Keratinocyte (primary cell): ENCODE data around the gene PEMT. TPM values are rescaled to one million over a fixed set of nuclear protein-coding genes. Genes with fewer than 3 reads are reported as not detected.

Experiments
- DNase-seq: peaks from one replicate; pipeline ENCODE4 v3.0.0-alpha.2; 2011; ENCODE audit warnings: low read depth, missing footprints, low spot score
- FAIRE-seq: peaks from 2 replicates; lab custom pipeline; 2011; peaks lifted over from hg19 to GRCh38; lab: Jason Lieb, UNC
- H2AFZ ChIP-seq: 2 replicates; pipeline ENCODE4 v1.6.0; 2012; ENCODE audit warnings: low read length, control low read depth, inconsistent platforms; ENCODE audit not compliant: control insufficient read depth
- H3K27ac ChIP-seq: 2 replicates; pipeline ENCODE4 v1.5.1; 2011; ENCODE audit warnings: low read length; ENCODE audit not compliant: control insufficient read depth, insufficient read depth
- H3K27me3 ChIP-seq: 3 replicates; pipeline ENCODE4 v1.6.0; 2011; ENCODE audit warnings: low read length; ENCODE audit not compliant: control insufficient read depth, insufficient read depth; ENCODE audit errors: extremely low read depth
- H3K36me3 ChIP-seq, 2 experiments: 2 replicates in 1 of 2; 3 replicates in 1 of 2; pipeline ENCODE4 v1.5.1; 2011; ENCODE audit warnings: low read length in 2 of 2, mild to moderate bottlenecking in 1 of 2; ENCODE audit not compliant: control insufficient read depth in 2 of 2, insufficient read depth in 2 of 2; ENCODE audit errors: extremely low read depth in 1 of 2
- H3K4me1 ChIP-seq: 3 replicates; pipeline ENCODE4 v1.5.1; 2011; ENCODE audit warnings: low read length; ENCODE audit not compliant: control insufficient read depth, insufficient read depth; ENCODE audit errors: extremely low read depth
- H3K4me2 ChIP-seq: 3 replicates; pipeline ENCODE4 v1.6.0; 2011; ENCODE audit warnings: low read depth, low read length; ENCODE audit not compliant: control insufficient read depth, insufficient read depth; ENCODE audit errors: extremely low read depth
- H3K4me3 ChIP-seq, 3 experiments: fragments of 200-600 bp in 1 of 3; sonication (generic) in 1 of 3; 2 replicates in 2 of 3; 3 replicates in 1 of 3; pipeline ENCODE4 v1.5.1; 2011 to 2016; ENCODE audit warnings: low read length in 3 of 3, mild to moderate bottlenecking in 3 of 3, control low read depth in 2 of 3, inconsistent platforms in 1 of 3, low read depth in 1 of 3, mixed read lengths in 1 of 3, mixed run types in 1 of 3, moderate library complexity in 1 of 3; ENCODE audit not compliant: control insufficient read depth in 2 of 3, insufficient read depth in 2 of 3; ENCODE audit errors: extremely low read depth in 1 of 3
- H3K79me2 ChIP-seq: 2 replicates; pipeline ENCODE4 v1.6.0; 2012; ENCODE audit warnings: low read length; ENCODE audit not compliant: control insufficient read depth, insufficient read depth
- H3K9ac ChIP-seq: 3 replicates; pipeline ENCODE4 v1.6.0; 2011; ENCODE audit warnings: low read length; ENCODE audit not compliant: control insufficient read depth, insufficient read depth; ENCODE audit errors: extremely low read depth
- H3K9me1 ChIP-seq: 3 replicates; pipeline ENCODE4 v1.6.0; 2011; ENCODE audit warnings: low read length; ENCODE audit not compliant: control insufficient read depth, insufficient read depth; ENCODE audit errors: extremely low read depth
- H3K9me3 ChIP-seq: 2 replicates; pipeline ENCODE4 v1.5.1; 2012; ENCODE audit warnings: low read depth, low read length; ENCODE audit not compliant: control insufficient read depth
- H4K20me1 ChIP-seq: 3 replicates; pipeline ENCODE4 v1.6.0; 2011; ENCODE audit warnings: low read length; ENCODE audit not compliant: control insufficient read depth, insufficient read depth; ENCODE audit errors: extremely low read depth
- EZH2 ChIP-seq: IDR thresholded peaks from one replicate; pipeline ENCODE4 v1.6.1; 2012; ENCODE audit warnings: inconsistent platforms, mild to moderate bottlenecking, low read length, moderate library complexity
- dilution Hi-C: fragments of 300-500 bp; cut with MboI; formaldehyde crosslinking; loops from one replicate; pipeline ENCODE4 v1.7.0; 2020; ENCODE audit warnings: low sequenced_read_pairs; ENCODE audit not compliant: extremely low pct_ligation_motif_present
- polyA plus RNA-seq, 5 experiments: library from polyadenylated mRNA; depleted of rRNA in 3 of 5; stranded (reverse) in 3 of 5; stranded (forward) in 1 of 5; unstranded in 1 of 5; fragments of >200 nt; gene quantifications; 1 replicate in 1 of 5; 2 replicates in 3 of 5; 3 replicates in 1 of 5; pipeline versions ENCODE4 v1.2.1 to v1.2.3, GENCODE V29; 2011 to 2012; ENCODE audit warnings: missing spikeins in 2 of 5, low read depth in 1 of 5, low replicate concordance in 1 of 5
- TF ChIP-seq, protein P1 (sequence below), 3 experiments: IDR thresholded peaks in 1 of 3; conservative IDR thresholded peaks in 1 of 3; optimal IDR thresholded peaks in 1 of 3; 2 replicates in 2 of 3; 3 replicates in 1 of 3; pipeline versions ENCODE3 to v1.5.1; 2011; ENCODE audit warnings: low read length in 3 of 3, mild to moderate bottlenecking in 3 of 3, moderate library complexity in 2 of 3, control low read depth in 1 of 3, inconsistent platforms in 1 of 3; ENCODE audit not compliant: insufficient read depth in 2 of 3; ENCODE audit errors: extremely low read depth in 1 of 3

PEMT gene
- polyA plus RNA-seq, 1 donor (not counting 4 experiments of a cell fraction or from before 2014, with no cell fraction given), result 17.7 TPM

DNA sequence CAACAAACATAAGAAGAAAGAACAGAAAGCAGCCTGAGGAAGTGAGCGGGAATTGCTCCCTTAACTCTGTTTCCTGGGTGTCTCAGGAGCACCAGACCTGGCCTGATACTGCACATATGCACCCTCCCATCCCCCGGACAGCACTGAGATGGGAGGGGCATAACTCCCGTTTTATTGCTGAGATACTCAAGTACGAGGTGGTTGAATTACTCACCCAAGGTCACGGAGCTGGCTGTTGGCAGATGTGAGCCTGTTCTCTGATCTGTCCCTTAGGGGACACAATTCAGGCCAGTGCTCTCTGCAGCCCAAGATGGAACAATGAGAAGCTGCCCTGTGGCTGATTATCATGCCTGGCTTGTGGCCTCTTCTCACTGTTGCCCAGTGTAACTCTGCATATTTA is 123.8 kb downstream of the PEMT start:
- H3K79me2 ChIP-seq, result no peaks in the 10 kb centered on the region
- no peak overlapping the region for H3K27ac ChIP-seq
- no peaks in the 10 kb centered on the region for H3K4me1 ChIP-seq
- no peaks in the 10 kb centered on the region for H4K20me1 ChIP-seq
- H3K4me2 ChIP-seq, result no peak overlapping the region
- dilution Hi-C loops, result no loop called here
- no peak overlapping the region for H3K4me3 ChIP-seq
- DNase-seq (no peak), FAIRE-seq (no peak)
- H3K9me1 ChIP-seq, result no peaks in the 10 kb centered on the region
- TF ChIP-seq, protein P1, sequence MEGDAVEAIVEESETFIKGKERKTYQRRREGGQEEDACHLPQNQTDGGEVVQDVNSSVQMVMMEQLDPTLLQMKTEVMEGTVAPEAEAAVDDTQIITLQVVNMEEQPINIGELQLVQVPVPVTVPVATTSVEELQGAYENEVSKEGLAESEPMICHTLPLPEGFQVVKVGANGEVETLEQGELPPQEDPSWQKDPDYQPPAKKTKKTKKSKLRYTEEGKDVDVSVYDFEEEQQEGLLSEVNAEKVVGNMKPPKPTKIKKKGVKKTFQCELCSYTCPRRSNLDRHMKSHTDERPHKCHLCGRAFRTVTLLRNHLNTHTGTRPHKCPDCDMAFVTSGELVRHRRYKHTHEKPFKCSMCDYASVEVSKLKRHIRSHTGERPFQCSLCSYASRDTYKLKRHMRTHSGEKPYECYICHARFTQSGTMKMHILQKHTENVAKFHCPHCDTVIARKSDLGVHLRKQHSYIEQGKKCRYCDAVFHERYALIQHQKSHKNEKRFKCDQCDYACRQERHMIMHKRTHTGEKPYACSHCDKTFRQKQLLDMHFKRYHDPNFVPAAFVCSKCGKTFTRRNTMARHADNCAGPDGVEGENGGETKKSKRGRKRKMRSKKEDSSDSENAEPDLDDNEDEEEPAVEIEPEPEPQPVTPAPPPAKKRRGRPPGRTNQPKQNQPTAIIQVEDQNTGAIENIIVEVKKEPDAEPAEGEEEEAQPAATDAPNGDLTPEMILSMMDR (optimal IDR thresholded peaks at IDR 0.05 in 1 of 3, IDR thresholded peaks at IDR 0.05 in 1 of 3, conservative IDR thresholded peaks at IDR 0.05 in 1 of 3; ENCODE audit: extremely low read depth in 1 of 3, insufficient read depth in 2 of 3, low read length in 3 of 3), result no peak
- TF ChIP-seq EZH2, result no peak
- H3K36me3 ChIP-seq, result no peaks in the 10 kb centered on the region
- H3K27me3 ChIP-seq, result peaks cover 36% of the 10 kb centered on the region
- H3K9me3 ChIP-seq, result no peaks in the 10 kb centered on the region
- no peak overlapping the region for H2AFZ ChIP-seq
- H3K9ac ChIP-seq, result no peak overlapping the region

DNA sequence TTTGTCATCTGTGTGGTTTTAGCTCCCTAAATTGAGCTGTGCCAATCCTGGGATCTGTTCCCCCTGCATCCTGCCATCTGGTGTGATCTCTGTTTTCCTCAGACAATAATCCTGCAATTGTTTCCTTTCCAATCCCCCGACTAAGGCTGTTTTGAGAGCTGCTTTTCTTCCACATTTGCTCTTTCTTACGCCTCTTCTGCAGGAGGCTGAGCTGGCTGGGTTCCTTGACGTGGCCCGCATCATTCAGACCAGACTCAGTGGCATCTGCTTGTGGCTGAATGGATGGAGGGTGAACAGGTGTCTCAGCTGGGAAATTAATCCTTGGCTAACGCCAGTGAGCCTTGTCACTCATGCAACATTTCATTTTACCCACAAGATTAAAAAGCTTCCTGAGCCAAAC is 124.5 kb downstream of the PEMT start:
- Histone ChIP-seq H3K4me2 (no peak overlapping the region), H3K9ac (no peak overlapping the region), H3K27ac (no peak overlapping the region), H3K4me3 (no peak overlapping the region), H3K4me1 (no peaks in the 10 kb centered on the region), H3K79me2 (no peaks in the 10 kb centered on the region), H3K9me1 (no peaks in the 10 kb centered on the region), H3K36me3 (no peaks in the 10 kb centered on the region), H3K27me3 (peaks cover 40% of the 10 kb centered on the region), H3K9me3 (no peaks in the 10 kb centered on the region), H4K20me1 (no peaks in the 10 kb centered on the region), H2AFZ (no peak overlapping the region)
- TF ChIP-seq, protein P1 (optimal IDR thresholded peaks at IDR 0.05 in 1 of 3, IDR thresholded peaks at IDR 0.05 in 1 of 3, conservative IDR thresholded peaks at IDR 0.05 in 1 of 3; ENCODE audit: extremely low read depth in 1 of 3, insufficient read depth in 2 of 3, low read length in 3 of 3), result no peak
- TF ChIP-seq EZH2, result no peak
- no peak for FAIRE-seq
- DNase-seq, result no peak
- dilution Hi-C loops, result no loop called here
